ENCODE data around the gene VEPH1.

DNA sequence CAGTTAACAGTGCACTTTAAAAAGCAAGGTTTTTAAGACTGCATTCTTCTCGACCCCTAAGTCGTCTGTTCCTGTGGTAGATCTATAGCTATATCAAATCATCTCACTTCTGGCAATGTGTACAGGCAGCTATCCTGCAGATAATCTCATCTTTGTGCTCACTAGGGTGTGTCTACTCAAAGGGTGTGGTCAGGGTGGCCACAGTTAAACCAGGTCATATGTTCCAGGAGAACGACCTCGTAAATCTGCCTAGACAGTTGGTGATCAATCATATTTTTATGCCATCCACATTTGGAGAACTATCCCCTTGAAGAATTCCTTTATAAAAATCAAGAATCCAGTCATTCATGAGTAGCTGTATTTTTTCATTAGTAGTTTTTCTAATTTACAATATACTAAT lies 3.0 kb downstream of the VEPH1 start:
- TF ChIP-seq, protein P1, sequence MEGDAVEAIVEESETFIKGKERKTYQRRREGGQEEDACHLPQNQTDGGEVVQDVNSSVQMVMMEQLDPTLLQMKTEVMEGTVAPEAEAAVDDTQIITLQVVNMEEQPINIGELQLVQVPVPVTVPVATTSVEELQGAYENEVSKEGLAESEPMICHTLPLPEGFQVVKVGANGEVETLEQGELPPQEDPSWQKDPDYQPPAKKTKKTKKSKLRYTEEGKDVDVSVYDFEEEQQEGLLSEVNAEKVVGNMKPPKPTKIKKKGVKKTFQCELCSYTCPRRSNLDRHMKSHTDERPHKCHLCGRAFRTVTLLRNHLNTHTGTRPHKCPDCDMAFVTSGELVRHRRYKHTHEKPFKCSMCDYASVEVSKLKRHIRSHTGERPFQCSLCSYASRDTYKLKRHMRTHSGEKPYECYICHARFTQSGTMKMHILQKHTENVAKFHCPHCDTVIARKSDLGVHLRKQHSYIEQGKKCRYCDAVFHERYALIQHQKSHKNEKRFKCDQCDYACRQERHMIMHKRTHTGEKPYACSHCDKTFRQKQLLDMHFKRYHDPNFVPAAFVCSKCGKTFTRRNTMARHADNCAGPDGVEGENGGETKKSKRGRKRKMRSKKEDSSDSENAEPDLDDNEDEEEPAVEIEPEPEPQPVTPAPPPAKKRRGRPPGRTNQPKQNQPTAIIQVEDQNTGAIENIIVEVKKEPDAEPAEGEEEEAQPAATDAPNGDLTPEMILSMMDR (IDR thresholded peaks at IDR 0.05) = no peak
- no peak for TF ChIP-seq POLR2A (IDR thresholded peaks at IDR 0.05)

All from lower leg skin (tissue), 3 donors.